Neural progenitor cell (in vitro differentiated cells): ENCODE results near the gene BCAS1. TPM values are rescaled to one million over a fixed set of nuclear protein-coding genes. Genes with fewer than 3 reads are reported as not detected.
"Not testable (repeated sequence)": the region's sequence is repeated elsewhere in the genome, so short reads cannot be mapped to it uniquely, and the experiment has no call there.

Experiments used
- DNase-seq: peaks from one replicate; pipeline ENCODE4 v3.0.0-alpha.2; 2016; ENCODE audit warnings: low spot score
- H2AFZ ChIP-seq: fragments of 200-600 bp; sonication (generic); replicated peaks from 2 replicates; pipeline ENCODE4 v1.6.1; 2016; ENCODE audit warnings: antibody characterized with exemption
- H3F3A ChIP-seq: fragments of 200-600 bp; sonication (generic); 2 replicates; pipeline ENCODE4 v1.6.1; 2016; ENCODE audit warnings: antibody characterized with exemption, low read depth
- H3K27ac ChIP-seq: fragments of 200-600 bp; sonication (generic); 2 replicates; pipeline ENCODE4 v1.5.1; 2016; ENCODE audit warnings: mild to moderate bottlenecking
- H3K27me3 ChIP-seq: fragments of 200-600 bp; sonication (generic); 2 replicates; pipeline ENCODE4 v1.6.1; 2016; ENCODE audit warnings: mild to moderate bottlenecking, moderate library complexity
- H3K36me3 ChIP-seq: fragments of 200-600 bp; sonication (generic); 2 replicates; pipeline ENCODE4 v1.5.1; 2016
- H3K4me1 ChIP-seq: fragments of 200-600 bp; sonication (generic); 2 replicates; pipeline ENCODE4 v1.6.1; 2016; ENCODE audit warnings: mixed run types
- H3K4me2 ChIP-seq: fragments of 200-600 bp; sonication (generic); 2 replicates; pipeline ENCODE4 v1.6.1; 2016
- H3K4me3 ChIP-seq: fragments of 200-600 bp; sonication (generic); 2 replicates; pipeline ENCODE4 v1.5.1; 2016
- H3K79me2 ChIP-seq: fragments of 200-600 bp; sonication (generic); 2 replicates; pipeline ENCODE4 v1.6.1; 2016; ENCODE audit warnings: low read depth
- H3K9ac ChIP-seq: fragments of 200-600 bp; sonication (generic); 2 replicates; pipeline ENCODE4 v1.6.1; 2016
- H3K9me3 ChIP-seq: fragments of 200-600 bp; sonication (generic); 2 replicates; pipeline ENCODE4 v1.5.1; 2016; ENCODE audit warnings: low read depth
- H4K20me1 ChIP-seq: fragments of 200-600 bp; sonication (generic); 2 replicates; pipeline ENCODE4 v1.6.1; 2016; ENCODE audit warnings: low read depth
- H3K27ac Mint-ChIP-seq: 3 replicates; pipeline ENCODE4 v1.8.0; 2021; ENCODE audit warnings: mixed read lengths
- H3K27me3 Mint-ChIP-seq: 2 replicates; pipeline ENCODE4 v1.8.0; 2022; ENCODE audit warnings: low read depth, mild to moderate bottlenecking, inconsistent platforms, moderate library complexity, mixed read lengths; ENCODE audit not compliant: insufficient read depth
- H3K36me3 Mint-ChIP-seq: 3 replicates; pipeline ENCODE4 v1.8.0; 2021; ENCODE audit warnings: mixed read lengths
- H3K4me1 Mint-ChIP-seq: 3 replicates; pipeline ENCODE4 v1.8.0; 2021; ENCODE audit warnings: mixed read lengths
- H3K4me3 Mint-ChIP-seq: 3 replicates; pipeline ENCODE4 v1.8.0; 2021; ENCODE audit warnings: mild to moderate bottlenecking, moderate library complexity, mixed read lengths
- H3K9me3 Mint-ChIP-seq: 3 replicates; pipeline ENCODE4 v1.8.0; 2020; ENCODE audit warnings: mixed read lengths
- EZH2 ChIP-seq: fragments of 200-600 bp; sonication (generic); IDR thresholded peaks from 2 replicates; pipeline ENCODE4 v1.6.1; 2017; ENCODE audit warnings: antibody characterized with exemption, mild to moderate bottlenecking, moderate library complexity
- EZH2phosphoT487 ChIP-seq: fragments of 200-600 bp; sonication (generic); IDR thresholded peaks from 2 replicates; pipeline ENCODE4 v1.6.1; 2017; ENCODE audit warnings: antibody characterized with exemption
- total RNA-seq: library from RNA; depleted of rRNA; stranded (reverse); fragments of >200 nt; gene quantifications from 2 replicates; pipeline ENCODE4 v1.2.3, GENCODE V29; 2015; ENCODE audit warnings: low replicate concordance
- TF ChIP-seq, protein P1 (sequence below): fragments of 200-600 bp; sonication (generic); IDR thresholded peaks from 2 replicates; pipeline ENCODE4 v1.5.1; 2017; ENCODE audit warnings: antibody characterized with exemption, mild to moderate bottlenecking

BCAS1 gene
- total RNA-seq, 1 donor from 2014 or later: not detected

DNA sequence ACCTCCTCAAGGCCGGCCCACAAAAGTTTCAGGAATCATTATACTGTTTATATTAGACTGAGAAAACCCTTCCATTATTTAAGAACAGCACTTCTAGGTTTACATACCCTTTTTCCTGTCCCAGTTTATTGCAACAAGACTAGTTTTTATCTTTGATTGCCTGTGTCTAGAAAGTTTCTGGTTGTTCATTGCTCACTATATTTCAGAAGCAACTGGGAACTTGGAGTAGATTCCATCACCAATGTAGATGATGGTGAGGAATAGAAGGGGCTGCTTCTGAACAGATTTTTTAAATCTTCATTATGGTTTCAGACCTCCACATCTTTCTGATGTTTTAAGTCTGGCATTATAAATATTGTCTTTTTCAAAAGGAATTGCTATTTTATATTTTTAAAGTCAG is 93.0 kb downstream of the BCAS1 start:
- no peaks in the 10 kb centered on the region for H3K79me2 ChIP-seq

DNA sequence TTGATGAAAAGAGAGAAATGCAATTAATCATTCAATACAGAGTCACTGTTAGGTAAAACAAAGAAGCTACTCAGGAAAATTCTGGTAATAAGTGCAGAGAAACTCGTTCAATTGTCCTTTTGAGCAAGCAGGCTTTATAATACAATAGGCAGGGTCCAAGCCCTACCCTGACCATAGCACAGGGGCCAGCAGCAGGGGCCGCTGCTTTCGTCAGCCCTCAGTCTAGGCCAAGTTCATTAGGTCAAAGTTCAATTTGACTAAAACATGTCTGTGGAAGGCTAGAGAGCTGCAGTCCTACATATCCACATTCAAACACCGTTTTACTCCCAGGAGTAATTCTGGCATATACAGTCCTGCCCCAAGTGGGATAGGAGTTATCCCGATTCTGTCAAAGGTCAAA is 94.6 kb downstream of the BCAS1 start:
- Histone ChIP-seq H2AFZ (no peak overlapping the region), H4K20me1 (no peaks in the 10 kb centered on the region), H3K27ac (no peak overlapping the region), H3K4me1 (no peaks in the 10 kb centered on the region), H3K27me3 (no peaks in the 10 kb centered on the region), H3K36me3 (no peaks in the 10 kb centered on the region), H3K4me3 (no peak overlapping the region), H3F3A (no peaks in the 10 kb centered on the region), H3K9ac (no peak overlapping the region), H3K9me3 (no peaks in the 10 kb centered on the region), H3K4me2 (no peak overlapping the region), H3K79me2 (no peaks in the 10 kb centered on the region)
- H3K27me3 Mint-ChIP-seq: no peaks in the 10 kb centered on the region
- DNase-seq: no peak
- TF ChIP-seq EZH2phosphoT487 (no peak), EZH2 (no peak)
- TF ChIP-seq, protein P1, sequence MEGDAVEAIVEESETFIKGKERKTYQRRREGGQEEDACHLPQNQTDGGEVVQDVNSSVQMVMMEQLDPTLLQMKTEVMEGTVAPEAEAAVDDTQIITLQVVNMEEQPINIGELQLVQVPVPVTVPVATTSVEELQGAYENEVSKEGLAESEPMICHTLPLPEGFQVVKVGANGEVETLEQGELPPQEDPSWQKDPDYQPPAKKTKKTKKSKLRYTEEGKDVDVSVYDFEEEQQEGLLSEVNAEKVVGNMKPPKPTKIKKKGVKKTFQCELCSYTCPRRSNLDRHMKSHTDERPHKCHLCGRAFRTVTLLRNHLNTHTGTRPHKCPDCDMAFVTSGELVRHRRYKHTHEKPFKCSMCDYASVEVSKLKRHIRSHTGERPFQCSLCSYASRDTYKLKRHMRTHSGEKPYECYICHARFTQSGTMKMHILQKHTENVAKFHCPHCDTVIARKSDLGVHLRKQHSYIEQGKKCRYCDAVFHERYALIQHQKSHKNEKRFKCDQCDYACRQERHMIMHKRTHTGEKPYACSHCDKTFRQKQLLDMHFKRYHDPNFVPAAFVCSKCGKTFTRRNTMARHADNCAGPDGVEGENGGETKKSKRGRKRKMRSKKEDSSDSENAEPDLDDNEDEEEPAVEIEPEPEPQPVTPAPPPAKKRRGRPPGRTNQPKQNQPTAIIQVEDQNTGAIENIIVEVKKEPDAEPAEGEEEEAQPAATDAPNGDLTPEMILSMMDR: no peak
- H3K9me3 Mint-ChIP-seq: peaks cover 5% of the 10 kb centered on the region
- H3K4me3 Mint-ChIP-seq: no peak overlapping the region
- H3K4me1 Mint-ChIP-seq: no peaks in the 10 kb centered on the region
- H3K27ac Mint-ChIP-seq: no peak overlapping the region
- no peaks in the 10 kb centered on the region for H3K36me3 Mint-ChIP-seq

More for the DNA sequence above, 93.0 kb downstream of the BCAS1 start:
- Mint-ChIP-seq H3K36me3 (no peaks in the 10 kb centered on the region), H3K4me3 (no peak overlapping the region), H3K27ac (no peak overlapping the region), H3K4me1 (no peaks in the 10 kb centered on the region), H3K9me3 (peaks cover 7% of the 10 kb centered on the region), H3K27me3 (no peaks in the 10 kb centered on the region)
- Histone ChIP-seq H3K36me3 (no peaks in the 10 kb centered on the region), H3F3A (no peaks in the 10 kb centered on the region), H3K4me3 (no peak overlapping the region), H4K20me1 (no peaks in the 10 kb centered on the region), H2AFZ (no peak overlapping the region), H3K27ac (no peak overlapping the region), H3K9ac (no peak overlapping the region), H3K4me1 (no peaks in the 10 kb centered on the region), H3K4me2 (no peak overlapping the region), H3K9me3 (no peaks in the 10 kb centered on the region), H3K27me3 (no peaks in the 10 kb centered on the region)
- TF ChIP-seq, protein P1: no peak
- TF ChIP-seq EZH2: no peak
- no peak for TF ChIP-seq EZH2phosphoT487
- no peak for DNase-seq

DNA sequence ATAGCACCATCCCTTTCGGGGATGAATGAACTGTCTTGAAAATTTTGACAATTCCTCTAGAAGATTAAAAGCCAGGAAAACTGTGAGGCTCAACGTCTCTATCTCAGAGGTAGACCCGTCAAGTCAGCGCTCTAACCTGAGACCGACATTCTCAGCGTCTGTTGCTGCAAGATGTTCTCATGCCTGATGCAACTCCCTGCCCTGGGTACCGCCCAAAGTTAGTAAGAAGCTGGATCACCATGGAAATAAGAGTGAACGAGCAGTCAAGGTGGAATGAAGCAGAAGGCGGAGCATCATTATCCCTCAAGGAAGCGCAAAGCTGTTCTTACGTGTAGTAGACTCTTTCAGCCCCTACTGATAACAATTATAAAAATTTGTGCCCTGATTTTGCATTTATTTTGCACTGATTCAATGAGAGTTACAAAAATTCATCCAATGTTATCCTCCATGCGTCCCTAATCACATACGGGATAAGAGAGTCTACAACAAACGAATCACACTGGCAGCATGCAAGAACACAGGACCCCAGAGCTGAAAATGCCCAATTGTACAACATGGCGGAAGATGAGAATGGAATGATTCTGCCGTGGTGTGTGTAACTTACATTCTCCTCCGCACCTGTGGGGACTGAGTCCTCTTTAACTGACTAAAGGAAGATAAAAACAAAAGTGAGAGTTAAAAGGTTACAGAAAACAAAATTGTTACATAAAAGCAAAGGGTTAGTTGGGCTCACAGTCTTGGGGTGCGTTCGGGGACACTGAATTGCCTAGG is 95.4 kb downstream of the BCAS1 start:
- H3F3A ChIP-seq: no peaks in the 10 kb centered on the region
- H3K4me2 ChIP-seq: no peak overlapping the region
- no peaks in the 10 kb centered on the region for H3K27me3 Mint-ChIP-seq
- no peaks in the 10 kb centered on the region for H3K36me3 ChIP-seq
- no peaks in the 10 kb centered on the region for H3K9me3 ChIP-seq
- TF ChIP-seq EZH2phosphoT487: no peak
- TF ChIP-seq, protein P1: no peak
- TF ChIP-seq EZH2: no peak
- DNase-seq: no peak
- no peaks in the 10 kb centered on the region for H3K4me1 ChIP-seq
- no peak overlapping the region for H3K4me3 Mint-ChIP-seq
- H3K27me3 ChIP-seq: no peaks in the 10 kb centered on the region
- H4K20me1 ChIP-seq: no peaks in the 10 kb centered on the region
- H2AFZ ChIP-seq: no peak overlapping the region
- no peak overlapping the region for H3K9ac ChIP-seq
- H3K79me2 ChIP-seq: no peaks in the 10 kb centered on the region
- H3K27ac ChIP-seq: no peak overlapping the region
- no peaks in the 10 kb centered on the region for H3K4me1 Mint-ChIP-seq
- H3K36me3 Mint-ChIP-seq: no peaks in the 10 kb centered on the region
- H3K9me3 Mint-ChIP-seq: peaks cover 5% of the 10 kb centered on the region
- no peak overlapping the region for H3K4me3 ChIP-seq
- no peak overlapping the region for H3K27ac Mint-ChIP-seq

DNA sequence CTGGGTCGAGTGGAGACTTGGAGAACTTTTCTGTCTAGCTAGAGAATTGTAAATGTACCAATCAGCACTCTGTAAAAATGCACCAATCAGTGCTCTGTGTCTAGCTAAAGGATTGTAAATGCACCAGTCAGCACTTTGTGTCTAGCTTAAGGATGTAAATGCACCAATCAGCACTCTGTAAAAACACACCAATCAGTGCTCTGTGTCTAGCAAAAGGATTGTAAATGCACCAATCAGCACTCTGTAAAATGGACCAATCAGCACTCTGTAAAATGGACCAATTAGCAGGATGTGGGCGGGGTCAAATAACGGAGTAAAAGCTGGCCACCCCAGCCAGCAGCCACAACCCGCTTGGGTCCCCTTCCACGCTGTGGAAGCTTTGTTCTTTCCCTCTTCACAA is 96.5 kb downstream of the BCAS1 start:
- H3K79me2 ChIP-seq, H3K36me3 ChIP-seq, H3K4me3 ChIP-seq, H3K4me1 ChIP-seq, H3K4me1 Mint-ChIP-seq, H3K27me3 ChIP-seq, H3K27ac Mint-ChIP-seq, H3K27ac ChIP-seq, H3K27me3 Mint-ChIP-seq, H3K4me2 ChIP-seq, H3F3A ChIP-seq, DNase-seq, H4K20me1 ChIP-seq, H3K9ac ChIP-seq, H3K4me3 Mint-ChIP-seq, H2AFZ ChIP-seq, H3K36me3 Mint-ChIP-seq, H3K9me3 ChIP-seq, H3K9me3 Mint-ChIP-seq: not testable (repeated sequence)
